ENCODE results near the gene USP50.
"Not testable (repeated sequence)": the region's sequence is repeated elsewhere in the genome, so short reads cannot be mapped to it uniquely, and the experiment has no call there.

Gene USP50

GRCh38 chr15:50503144-50503543 lies 43.3 kb downstream of the USP50 start:
- DNase-seq (ENCODE audit: low spot score) = no peak

GRCh38 chr15:50501815-50502214 lies 44.7 kb downstream of the USP50 start:
- no peak for DNase-seq (ENCODE audit: low spot score)

GRCh38 chr15:50500352-50500751 lies 46.1 kb downstream of the USP50 start:
- no peak for DNase-seq (ENCODE audit: low spot score)

GRCh38 chr15:50496692-50497091 lies 49.8 kb downstream of the USP50 start:
- DNase-seq (ENCODE audit: low spot score) = no peak

- not testable (repeated sequence) for DNase-seq (ENCODE audit: low spot score)
Measured at GRCh38 chr15:50494547-50494946, 51.9 kb downstream of the USP50 start.

- DNase-seq (ENCODE audit: low spot score) = no peak
Measured at GRCh38 chr15:50493625-50494024, 52.8 kb downstream of the USP50 start.

GRCh38 chr15:50487287-50487686 lies 59.2 kb downstream of the USP50 start:
- no peak for DNase-seq (ENCODE audit: low spot score)

- DNase-seq (ENCODE audit: low spot score) = no peak
Measured at GRCh38 chr15:50485389-50485788, 61.1 kb downstream of the USP50 start.

GRCh38 chr15:50484781-50485180 lies 61.7 kb downstream of the USP50 start:
- no peak for DNase-seq (ENCODE audit: low spot score)

GRCh38 chr15:50476143-50476542 lies 70.3 kb downstream of the USP50 start:
- no peak for DNase-seq (ENCODE audit: low spot score)

GRCh38 chr15:50471072-50471471 lies 75.4 kb downstream of the USP50 start:
- no peak for DNase-seq (ENCODE audit: low spot score)

- peak; percentile 21 for DNase-seq (ENCODE audit: low spot score)
Measured at GRCh38 chr15:50463423-50464358, 82.8 kb downstream of the USP50 start.

- peak; percentile 15 for DNase-seq (ENCODE audit: low spot score)
Measured at GRCh38 chr15:50458348-50459112, 87.9 kb downstream of the USP50 start.

GRCh38 chr15:50452927-50453326 lies 93.5 kb downstream of the USP50 start:
- DNase-seq (ENCODE audit: low spot score) = peak; percentile 21

Data from AG20443 (cell line).